Transverse colon (tissue), 4 donors: Measurements from ENCODE around the gene RSU1. TPM values are rescaled to one million over a fixed set of nuclear protein-coding genes. Genes with fewer than 3 reads are reported as not detected.
A peak's percentile ranks its signal among the peaks of the same experiment; 100 is the strongest.

ENCODE experiments used
- DNase-seq: peaks from one replicate; pipeline ENCODE4 v3.0.0-alpha.2; 2019
- H3K27ac ChIP-seq, 4 donors: fragments of 200-600 bp; sonication (generic); 2 replicates each; pipeline ENCODE4 v1.5.1; 2016 to 2018; ENCODE audit warnings: inconsistent platforms in 4 of 4
- H3K27me3 ChIP-seq: fragments of 200-600 bp; sonication (generic); 2 replicates; pipeline ENCODE4 v1.5.1; 2017; ENCODE audit warnings: inconsistent platforms
- H3K36me3 ChIP-seq, 4 donors: fragments of 200-600 bp; sonication (generic); 2 replicates each; pipeline ENCODE4 v1.5.1; 2017 to 2019; ENCODE audit warnings: inconsistent platforms in 4 of 4
- H3K4me1 ChIP-seq, 4 donors: fragments of 200-600 bp; sonication (generic); 2 replicates each; pipeline ENCODE4 v1.5.1; 2017 to 2020; ENCODE audit warnings: inconsistent platforms in 4 of 4
- H3K4me3 ChIP-seq, 4 donors: fragments of 200-600 bp; sonication (generic); 1 replicate in 1 of 4; 2 replicates in 3 of 4; pipeline versions ENCODE4 v1.5.1 to v1.6.1; 2017 to 2019; ENCODE audit warnings: inconsistent platforms in 4 of 4
- H3K9me3 ChIP-seq, 2 donors: fragments of 200-600 bp; sonication (generic); 2 replicates each; pipeline ENCODE4 v1.5.1; 2017 to 2019; ENCODE audit warnings: inconsistent platforms in 2 of 2
- CTCF ChIP-seq, 5 experiments: fragments of 200-600 bp in 3 of 5; fragments of 450-650 bp in 2 of 5; sonication (generic) in 3 of 5; IDR thresholded peaks; 1 replicate in 2 of 5; 2 replicates in 3 of 5; pipeline ENCODE4 v1.5.1; 2016 to 2017; ENCODE audit warnings: antibody characterized with exemption in 5 of 5, inconsistent platforms in 3 of 5, mild to moderate bottlenecking in 2 of 5, moderate library complexity in 1 of 5
- EP300 ChIP-seq: sonication (generic); formaldehyde crosslinking; IDR thresholded peaks from one replicate; pipeline ENCODE4 v1.6.1; 2017; ENCODE audit warnings: antibody characterized with exemption, low read depth
- POLR2A ChIP-seq: fragments of 450-650 bp; IDR thresholded peaks from one replicate; pipeline ENCODE4 v1.6.1; 2016; ENCODE audit warnings: antibody characterized with exemption, mild to moderate bottlenecking, moderate library complexity
- POLR2AphosphoS5 ChIP-seq, 3 donors: sonication (generic); formaldehyde crosslinking; IDR thresholded peaks; one replicate each; pipeline ENCODE4 v1.6.1; 2016; ENCODE audit warnings: antibody characterized with exemption in 3 of 3
- WGBS, 2 donors: methylation state at CpG; one replicate each; pipeline ENCODE4 v1.1.5; 2018; ENCODE audit warnings: low coverage in 1 of 2; 5-methylcytosine and 5-hydroxymethylcytosine counted together
- in situ Hi-C, 4 donors: fragments of 200-750 bp; cut with MboI; loops; one replicate each; pipeline versions ENCODE4 v1.15.0 to v1.15.1; 2017; ENCODE audit warnings: low sequenced_read_pairs in 3 of 4, low pct_ligation_motif_present in 1 of 4, low pct_unique_long_range_greater_than_20kb in 1 of 4
- intact Hi-C: fragments of 100-400 bp; cut with DNase I; formaldehyde crosslinking; loops from one replicate; pipeline ENCODE4 v1.15.1; 2023; ENCODE audit warnings: low total_unique reads
- total RNA-seq, 4 donors: library from RNA; depleted of rRNA; stranded (reverse); fragments of >200 nt; gene quantifications; one replicate each; pipeline ENCODE4 v1.1.0, GENCODE V29; 2016

RSU1 gene
- total RNA-seq, 4 donors from 2014 or later, result 25.9 to 132 (median 67.0) TPM

GRCh38 chr10:16845248-16845647, 28.0 kb upstream of the RSU1 start:
- intact Hi-C loops (loop anchor here (10.0 kb wide), 1 partner anchor 590 kb away; no protein-coding TSS in a partner anchor), in situ Hi-C loops (loop anchor here (5.0 to 25.0 kb wide), 4 partner anchors 407 to 592 kb away; no protein-coding TSS in a partner anchor)
- Histone ChIP-seq H3K4me1 (no peaks in the 10 kb centered on the region), H3K27ac (no peak overlapping the region), H3K27me3 (no peaks in the 10 kb centered on the region), H3K36me3 (no peaks in the 10 kb centered on the region), H3K9me3 (no peaks in the 10 kb centered on the region), H3K4me3 (no peak overlapping the region)
- no peak for DNase-seq
- TF ChIP-seq CTCF (IDR thresholded peaks at IDR 0.05), result no peak
- no peak for TF ChIP-seq POLR2AphosphoS5 (IDR thresholded peaks at IDR 0.05)
- no peak for TF ChIP-seq EP300
- TF ChIP-seq POLR2A, result no peak

DNA sequence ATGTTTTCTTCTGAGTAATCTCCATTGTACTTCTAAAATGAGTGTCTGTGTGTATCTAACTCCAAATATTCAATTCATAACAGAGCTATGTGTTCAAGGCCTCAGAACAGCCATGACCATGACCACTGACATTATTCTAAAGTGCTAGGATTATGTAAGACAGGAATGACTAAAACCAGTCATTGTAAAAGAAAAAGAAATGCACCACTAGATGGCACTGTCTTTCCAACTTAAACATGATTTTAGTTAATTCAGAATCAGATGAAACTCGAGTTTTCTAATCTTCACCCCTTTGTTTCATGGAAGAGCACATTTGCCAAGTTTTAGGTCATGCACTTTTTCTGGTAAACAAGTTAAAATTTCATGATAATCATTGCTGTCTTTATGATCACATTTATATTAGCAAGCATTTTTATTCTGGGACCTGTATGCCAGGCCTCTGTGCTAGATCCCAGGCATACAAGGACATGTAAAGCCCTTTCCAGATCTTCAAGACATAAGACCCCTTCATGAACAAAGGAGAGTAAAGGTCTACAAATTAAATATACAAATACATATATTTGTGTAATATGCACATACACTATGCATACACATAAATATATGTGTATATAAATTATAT, 26.1 kb upstream of the RSU1 start:
- TF ChIP-seq POLR2A (no peak), EP300 (no peak), CTCF (IDR thresholded peaks at IDR 0.05) (peak; percentile 45 to 65 (median 61)), POLR2AphosphoS5 (IDR thresholded peaks at IDR 0.05) (no peak)
- Histone ChIP-seq H3K4me3 (no peak overlapping the region), H3K9me3 (no peaks in the 10 kb centered on the region), H3K36me3 (no peaks in the 10 kb centered on the region), H3K27me3 (no peaks in the 10 kb centered on the region), H3K4me1 (no peaks in the 10 kb centered on the region), H3K27ac (no peak overlapping the region)
- whole genome bisulfite sequencing, 2 donors, result 0% methylated on average over 1 of the region's 1 CpG
- intact Hi-C loops, result loop anchor here (5.0 to 10.0 kb wide), 2 partner anchors 414 to 591 kb away; no protein-coding TSS in a partner anchor
- in situ Hi-C loops, result loop anchor here (10.0 to 25.0 kb wide), 2 partner anchors 411 to 594 kb away; no protein-coding TSS in a partner anchor
- DNase-seq, result no peak

- WGBS, 2 donors, result 47 to 71% methylated on average over 5 to 8 of the region's 8 CpGs
- in situ Hi-C loops (loop anchor here (25.0 kb wide), 1 partner anchor 602 kb away; no protein-coding TSS in a partner anchor), intact Hi-C loops (no loop called here)
- no peaks in the 10 kb centered on the region for H3K27me3 ChIP-seq
- no peaks in the 10 kb centered on the region for H3K36me3 ChIP-seq
- TF ChIP-seq CTCF (IDR thresholded peaks at IDR 0.05), result no peak
- no peak for TF ChIP-seq EP300
- TF ChIP-seq POLR2AphosphoS5 (IDR thresholded peaks at IDR 0.05), result no peak
- TF ChIP-seq POLR2A, result no peak
- H3K9me3 ChIP-seq, result no peaks in the 10 kb centered on the region
- no peak overlapping the region for H3K27ac ChIP-seq
- H3K4me1 ChIP-seq, result peaks cover 0 to 13% (median 5%) of the 10 kb centered on the region in 4 donors
- no peak for DNase-seq
- no peak overlapping the region for H3K4me3 ChIP-seq
These were observed 18.0 kb upstream of the RSU1 start for GRCh38 chr10:16835228-16835627.

GRCh38 chr10:16832351-16833080, 15.3 kb upstream of the RSU1 start:
- 31 to 50% methylated on average over 2 to 11 of the region's 11 CpGs for WGBS, 2 donors
- intact Hi-C loops (no loop called here), in situ Hi-C loops (loop anchor here (25.0 kb wide), 1 partner anchor 605 kb away; no protein-coding TSS in a partner anchor)
- TF ChIP-seq POLR2AphosphoS5 (IDR thresholded peaks at IDR 0.05) (peak in 1 of 3 donors; percentile 13), CTCF (IDR thresholded peaks at IDR 0.05) (no peak)
- Histone ChIP-seq H3K36me3 (no peaks in the 10 kb centered on the region), H3K4me1 (peaks cover 0 to 19% (median 5%) of the 10 kb centered on the region in 4 donors), H3K27me3 (no peaks in the 10 kb centered on the region), H3K4me3 (no peak overlapping the region), H3K27ac (peak overlapping the region; percentile 29 to 70 (median 64)), H3K9me3 (no peaks in the 10 kb centered on the region)
- DNase-seq, result peak; percentile 66
